Germinal center (tissue), 1 donor: ENCODE data around the gene CADPS.

Experiments
- DNase-seq: peaks from one replicate; pipeline ENCODE4 v3.0.0; 2012; ENCODE audit warnings: mixed read lengths, low spot score

Gene CADPS

DNA sequence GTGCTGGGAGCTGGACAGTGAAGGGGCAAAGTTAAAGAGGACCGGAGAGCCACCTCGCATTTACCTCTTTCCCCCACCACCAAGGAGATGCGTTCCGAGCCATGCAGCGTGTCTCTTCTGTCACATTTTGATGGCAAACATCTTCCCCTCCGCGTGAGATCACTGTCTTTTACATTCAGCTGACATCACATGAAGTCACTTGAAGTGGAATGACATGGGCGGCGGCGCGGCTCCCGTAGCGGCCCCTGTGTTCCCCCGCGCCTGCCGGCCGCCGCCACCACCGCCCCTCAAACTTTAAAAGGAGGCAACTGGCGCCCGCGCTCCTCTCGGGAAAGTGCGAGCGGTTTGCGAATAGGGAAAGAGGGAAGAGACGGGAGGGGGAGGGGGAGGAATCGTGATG lies 502.0 kb downstream of the CADPS start, which contains the start of gene FEZF2:
Gene FEZF2, minus strand, starts transcription at position 336 of the 400 bp plus-strand sequence. CDS start 682 bp downstream, outside the sequence.
- no peak for DNase-seq

DNA sequence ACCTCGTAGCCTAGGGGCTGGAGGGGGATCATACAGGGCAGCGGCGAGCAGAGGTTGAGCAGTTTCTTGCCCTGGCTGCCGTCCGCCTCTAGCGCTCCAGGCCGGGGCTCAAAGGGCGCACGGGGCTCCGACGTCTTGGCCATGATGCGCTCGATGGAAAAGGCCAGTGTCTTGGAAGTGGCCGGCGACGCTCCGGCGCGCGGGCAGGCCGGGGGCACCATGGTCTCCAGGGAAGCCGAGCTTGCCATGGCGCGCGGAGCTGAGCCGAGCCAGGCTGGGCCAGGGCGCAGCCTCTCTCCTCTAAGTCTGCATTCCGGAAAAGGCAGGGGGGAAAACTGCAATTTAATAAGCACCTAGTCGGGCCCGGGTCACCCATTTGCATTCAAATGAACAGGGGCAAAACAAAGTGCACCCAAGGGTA lies 502.6 kb downstream of the CADPS start:
- DNase-seq = no peak

DNA sequence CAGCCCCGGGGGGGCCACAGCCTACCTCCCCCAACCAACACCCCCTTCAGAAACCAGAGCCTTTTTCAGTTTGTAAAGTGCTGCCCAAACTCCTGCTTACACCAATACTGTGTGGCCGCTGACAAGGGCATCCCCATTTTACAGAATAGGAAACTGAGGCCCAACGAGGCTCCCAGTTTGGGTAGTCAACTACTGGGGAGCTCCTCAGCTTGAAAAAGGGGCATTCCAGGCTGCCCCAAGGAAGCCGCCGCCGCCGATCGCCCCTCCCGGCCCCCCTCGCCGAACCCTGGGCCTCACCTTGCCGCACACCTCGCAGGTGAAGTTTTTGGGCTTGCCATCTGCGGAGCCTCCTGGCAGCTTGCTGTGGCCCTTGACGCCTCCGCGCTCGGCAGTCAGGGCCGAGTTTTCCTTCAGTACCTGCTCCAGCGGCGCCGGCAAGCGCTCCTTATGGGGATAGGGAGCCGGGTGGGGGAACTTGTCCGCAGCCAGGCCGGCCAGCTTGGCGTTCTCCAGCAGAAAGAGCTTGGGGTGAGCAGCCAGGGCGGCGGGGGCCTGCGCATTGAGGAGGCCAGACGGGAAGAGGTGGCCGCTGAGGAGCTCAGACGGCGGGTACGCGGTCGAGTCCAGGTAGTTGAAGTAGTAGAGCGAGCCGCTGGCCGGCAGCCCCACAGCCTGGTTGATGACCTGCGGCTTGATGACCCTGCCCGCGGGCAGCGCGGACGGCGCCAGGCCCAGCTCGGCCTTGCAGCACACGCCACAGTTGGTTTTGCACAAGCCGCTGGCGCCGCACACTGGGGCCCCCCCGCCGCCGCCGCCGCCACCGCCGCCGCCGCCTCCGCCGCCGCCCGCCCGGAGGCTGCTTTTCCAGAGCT lies 503.3 kb downstream of the CADPS start:
- no peak for DNase-seq

DNA sequence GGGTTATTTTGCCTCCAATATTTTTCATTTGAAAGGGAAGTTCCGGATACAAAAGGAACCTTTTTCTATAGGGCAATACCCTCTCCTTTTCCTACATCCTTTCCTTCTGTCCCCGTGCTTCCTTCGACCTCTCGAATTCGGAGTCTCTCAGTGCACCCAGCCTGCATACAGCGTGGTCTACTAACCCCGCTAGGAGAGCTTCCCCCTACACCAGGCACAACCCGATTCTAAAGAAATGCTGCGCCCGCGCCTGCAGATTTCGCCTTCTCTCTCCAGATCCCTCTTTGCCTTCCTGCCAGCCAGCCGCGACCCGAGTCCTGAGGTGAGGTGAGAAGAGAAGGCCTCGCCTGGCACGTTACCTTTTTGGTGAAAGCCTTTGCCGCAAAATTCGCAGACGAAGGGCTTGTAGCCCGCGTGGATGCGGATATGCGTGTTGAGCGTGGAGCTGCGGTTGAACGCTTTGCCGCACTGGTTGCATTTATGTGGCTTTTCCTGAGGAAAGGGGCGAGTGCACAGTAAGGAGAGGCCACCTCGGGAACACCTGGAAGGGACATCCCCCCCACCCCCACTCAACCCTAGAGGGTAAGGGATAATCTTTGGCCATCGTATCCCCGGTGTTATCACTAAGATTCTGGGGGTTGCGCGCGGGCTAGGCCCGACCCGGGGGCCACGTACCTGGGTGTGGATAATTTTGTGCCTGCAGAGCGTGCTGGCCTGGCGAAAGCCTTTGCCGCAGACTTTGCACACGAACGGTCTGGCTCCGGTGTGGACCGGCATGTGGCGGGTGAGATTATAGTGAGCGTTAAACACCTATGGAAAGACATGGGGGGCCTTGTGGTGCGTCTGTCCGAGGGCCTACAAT lies 504.1 kb downstream of the CADPS start:
- DNase-seq = no peak

DNA sequence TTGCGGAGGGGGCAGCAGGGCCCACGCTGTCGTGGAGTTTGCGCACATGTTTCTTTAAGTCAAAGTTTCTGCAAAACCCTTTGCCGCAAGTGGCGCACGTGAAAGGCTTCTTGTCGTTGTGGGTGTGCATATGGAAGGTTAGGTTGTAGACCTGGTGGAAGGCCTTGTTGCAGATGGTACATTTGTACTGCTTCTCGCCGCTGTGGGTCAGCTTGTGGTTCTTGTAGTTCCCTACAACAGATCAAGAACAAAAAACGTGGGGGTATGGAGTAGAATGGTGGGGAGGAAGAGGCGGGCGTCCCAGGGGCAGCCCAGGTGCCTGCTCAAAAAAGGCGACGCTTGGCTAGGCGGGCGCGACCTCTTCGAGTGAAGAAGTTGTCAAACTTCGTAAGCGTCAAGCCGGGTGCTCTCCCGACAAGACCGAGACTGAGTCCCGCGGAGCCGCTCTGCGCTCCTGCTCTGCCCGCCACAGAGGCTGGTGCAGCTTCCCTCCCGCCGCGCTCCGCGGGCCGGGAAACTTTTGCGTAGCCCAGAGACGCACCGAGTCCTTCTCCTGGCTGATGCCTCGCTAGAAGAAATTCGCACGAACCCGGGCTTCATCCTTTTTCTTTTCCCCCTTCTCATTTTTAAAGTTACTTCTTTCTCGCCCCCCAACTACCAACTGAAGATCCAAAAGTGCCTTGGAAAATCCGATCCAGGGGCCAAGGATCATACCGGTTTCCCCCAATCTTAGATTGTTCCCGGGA lies 504.9 kb downstream of the CADPS start:
- no peak for DNase-seq

DNA sequence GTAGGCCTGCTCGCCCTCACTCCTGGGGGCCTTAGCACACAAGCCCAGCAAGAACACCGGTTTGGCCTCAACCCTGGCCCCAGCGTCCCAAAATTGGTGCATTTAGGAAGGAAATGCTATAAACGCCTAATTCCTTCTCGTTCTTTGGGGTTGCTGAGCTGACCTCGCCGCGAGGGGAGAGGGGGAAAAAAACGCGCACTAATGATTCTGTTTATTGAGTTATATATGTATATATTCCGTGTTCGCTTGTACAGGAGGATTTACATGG lies 505.8 kb downstream of the CADPS start:
- DNase-seq = no peak

DNA sequence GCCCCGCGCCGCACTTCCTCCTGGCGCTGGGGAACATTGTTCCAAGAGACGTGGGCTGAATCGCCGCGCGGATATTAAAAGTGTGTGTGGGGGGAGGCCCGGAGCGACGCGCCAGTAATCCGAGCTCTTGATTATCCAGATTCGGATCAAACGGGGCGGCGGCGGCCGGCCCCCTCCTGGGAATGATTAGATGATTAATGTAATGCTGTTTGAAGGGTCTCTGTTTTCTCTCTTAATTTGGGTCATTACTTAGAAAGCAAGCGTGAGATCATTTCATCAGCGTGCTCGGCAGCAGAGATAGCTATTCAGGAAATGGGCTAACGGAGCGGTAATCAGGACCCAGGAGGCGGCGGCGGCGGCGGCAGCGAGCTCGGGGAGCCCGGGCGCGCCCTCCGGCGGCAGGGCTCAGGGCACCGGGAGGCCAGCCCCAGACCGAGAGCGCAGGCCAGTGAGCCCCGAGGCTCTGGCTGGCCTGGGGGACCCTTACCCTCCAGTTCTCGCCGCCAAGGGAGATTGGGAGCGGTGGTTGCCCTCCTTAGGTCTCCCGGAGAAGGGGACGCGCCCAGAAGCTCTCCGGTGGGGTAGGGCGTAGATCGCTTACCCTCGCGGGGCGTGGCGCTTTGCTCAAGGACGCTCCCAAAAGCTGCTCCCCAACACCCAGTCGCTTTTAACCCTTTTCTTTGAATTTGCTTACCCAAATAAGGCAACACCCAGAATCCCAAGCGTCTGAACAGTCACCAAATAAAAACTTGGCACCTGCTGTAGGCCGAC lies 506.3 kb downstream of the CADPS start:
- DNase-seq = no peak

DNA sequence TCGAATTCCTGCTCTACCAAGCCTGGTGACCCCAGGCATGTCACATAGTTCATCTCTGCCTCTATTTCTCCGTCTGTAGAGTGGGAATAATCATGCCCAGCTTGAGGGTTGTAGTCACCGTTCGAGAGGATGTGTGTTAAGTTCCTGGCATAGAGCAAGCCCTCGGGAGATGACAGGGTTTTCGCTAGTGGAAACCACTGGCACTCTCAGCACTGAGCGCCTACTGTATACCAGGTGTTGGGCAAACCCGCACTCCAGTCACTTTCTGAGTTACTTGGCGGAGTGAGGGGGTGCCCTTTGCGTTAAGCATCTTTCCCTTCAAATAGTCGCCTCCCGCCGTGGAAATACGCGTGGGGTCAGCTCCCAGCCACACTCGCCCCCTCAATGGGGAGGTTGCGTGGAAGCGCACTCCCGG lies 506.9 kb downstream of the CADPS start:
- no peak for DNase-seq

DNA sequence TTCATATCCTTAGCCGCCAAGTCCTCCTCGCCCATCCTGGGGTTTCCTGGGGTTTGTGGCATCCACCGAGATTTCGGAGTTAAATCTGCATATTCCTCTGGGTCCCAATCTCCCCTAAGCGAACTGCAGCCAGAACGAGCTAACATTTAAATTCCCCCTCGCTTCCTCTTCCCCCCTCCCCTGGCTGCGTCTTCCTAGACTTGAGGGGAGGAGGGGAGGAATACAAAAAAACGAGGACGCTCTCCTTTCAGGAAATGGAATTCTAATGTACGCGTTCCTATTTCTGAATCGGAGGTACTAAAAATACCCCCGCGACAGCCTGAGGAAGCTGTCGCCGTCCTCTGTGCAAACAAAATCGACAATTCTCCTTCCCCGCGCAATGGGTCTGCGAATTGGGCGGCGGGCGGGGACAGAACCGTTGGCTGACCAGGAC lies 507.4 kb downstream of the CADPS start:
- no peak for DNase-seq

DNA sequence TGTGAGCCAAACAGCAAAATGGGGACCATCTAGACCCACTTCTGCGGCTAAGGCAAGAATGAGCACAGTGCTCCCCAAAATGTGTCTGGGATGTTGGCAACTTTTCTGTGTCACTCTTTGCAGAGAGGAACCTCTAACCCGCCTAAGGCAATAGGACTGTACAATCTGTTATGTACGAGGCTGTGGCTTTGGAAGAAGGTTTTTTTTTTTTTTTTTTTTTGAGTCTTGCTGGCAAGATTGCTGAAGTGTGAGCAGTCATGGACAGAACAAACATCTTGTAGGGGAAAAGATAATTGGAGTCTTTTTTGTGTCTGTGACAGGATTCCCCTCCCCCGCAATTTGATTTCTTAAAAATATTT lies 509.1 kb downstream of the CADPS start:
- DNase-seq = no peak

DNA sequence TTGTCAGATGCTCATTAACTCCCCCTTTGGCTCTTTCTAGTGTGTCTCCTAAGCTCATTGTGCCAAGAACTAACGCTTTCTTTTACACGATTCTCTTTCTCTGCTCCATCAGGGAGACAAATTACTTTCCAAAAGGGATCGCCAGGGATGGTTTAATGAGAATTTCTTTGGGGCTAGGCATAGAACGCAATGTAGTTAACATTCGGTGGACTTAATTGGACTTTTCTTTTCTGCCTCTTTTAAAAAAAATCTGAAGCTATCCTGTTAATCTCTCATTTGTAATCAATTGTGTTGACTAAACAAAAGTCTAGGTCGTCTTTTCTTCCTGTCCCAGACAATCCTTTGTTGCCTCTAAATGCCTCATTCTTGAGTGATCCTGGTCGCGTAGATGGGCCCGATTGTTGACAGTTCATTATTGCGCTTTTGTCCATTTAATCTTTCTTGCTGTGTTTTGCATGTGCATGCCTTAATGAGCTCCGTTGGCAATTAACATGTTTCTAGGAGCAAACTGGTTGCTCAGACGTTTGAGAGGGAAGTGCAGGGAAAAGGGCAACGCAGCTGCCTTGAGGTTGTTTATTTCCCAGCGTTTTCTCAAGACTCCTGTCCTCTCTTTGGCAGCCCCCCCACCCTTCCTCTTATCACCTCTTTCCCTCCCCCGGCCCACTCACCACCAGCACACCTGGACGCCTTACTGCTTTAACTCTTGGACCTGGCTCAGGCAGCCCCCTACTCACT lies 509.7 kb downstream of the CADPS start:
- no peak for DNase-seq

DNA sequence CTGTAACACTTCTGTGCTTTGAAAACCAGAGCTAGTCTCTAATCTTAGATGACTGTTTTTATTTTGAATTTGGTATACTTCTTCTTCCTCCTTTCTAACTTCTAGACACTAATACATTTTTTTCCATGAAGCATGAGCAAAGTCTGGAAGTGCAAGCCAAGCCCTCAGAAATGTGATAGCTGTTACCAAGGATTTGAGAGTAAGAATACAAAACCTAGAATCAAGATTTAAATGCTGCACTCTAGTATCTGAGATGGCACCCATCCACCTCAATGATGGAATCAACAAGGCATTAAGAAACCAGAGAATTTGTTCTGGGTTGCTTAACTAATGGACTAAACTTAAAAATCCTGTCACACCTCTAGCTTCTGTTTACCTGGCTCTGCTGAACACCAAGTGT lies 511.0 kb downstream of the CADPS start:
- DNase-seq = no peak

DNA sequence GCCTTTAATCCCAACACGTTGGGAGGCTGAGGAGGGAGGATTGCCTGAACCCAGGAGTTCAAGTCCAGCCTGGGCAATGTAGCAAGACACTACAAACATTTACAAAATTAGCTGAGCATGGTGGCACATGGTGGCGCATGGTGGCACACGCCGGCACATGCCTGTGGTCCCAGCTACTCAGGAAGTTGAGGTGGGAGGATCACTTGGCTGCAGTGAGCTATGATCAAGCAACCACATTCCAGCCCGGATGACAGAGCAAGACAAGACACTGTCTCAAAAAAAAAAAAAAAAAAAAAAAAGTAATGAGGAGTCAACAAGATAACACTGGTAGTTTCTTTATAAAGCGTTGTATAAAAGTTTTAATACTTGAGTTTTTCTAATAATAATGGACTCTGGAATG lies 511.9 kb downstream of the CADPS start:
- no peak for DNase-seq

DNA sequence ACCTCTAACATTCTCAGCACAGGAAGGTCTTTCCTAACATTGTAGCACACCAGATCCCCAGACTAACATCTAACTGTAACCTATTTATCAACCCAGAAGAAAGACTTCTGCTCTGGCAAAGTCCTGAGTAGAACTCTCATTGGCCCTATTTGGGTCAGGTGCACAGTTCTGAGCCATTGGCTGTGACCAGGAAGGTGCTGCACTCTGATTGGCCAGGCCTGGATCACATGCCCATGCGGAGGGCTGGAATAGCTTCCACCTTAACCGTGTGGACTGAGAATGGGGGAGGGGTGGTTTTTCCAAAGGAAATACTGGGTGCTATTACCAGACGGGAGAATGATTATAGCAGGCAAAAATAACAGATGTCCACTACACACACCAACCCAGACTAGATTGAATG lies 513.4 kb downstream of the CADPS start:
- no peak for DNase-seq

DNA sequence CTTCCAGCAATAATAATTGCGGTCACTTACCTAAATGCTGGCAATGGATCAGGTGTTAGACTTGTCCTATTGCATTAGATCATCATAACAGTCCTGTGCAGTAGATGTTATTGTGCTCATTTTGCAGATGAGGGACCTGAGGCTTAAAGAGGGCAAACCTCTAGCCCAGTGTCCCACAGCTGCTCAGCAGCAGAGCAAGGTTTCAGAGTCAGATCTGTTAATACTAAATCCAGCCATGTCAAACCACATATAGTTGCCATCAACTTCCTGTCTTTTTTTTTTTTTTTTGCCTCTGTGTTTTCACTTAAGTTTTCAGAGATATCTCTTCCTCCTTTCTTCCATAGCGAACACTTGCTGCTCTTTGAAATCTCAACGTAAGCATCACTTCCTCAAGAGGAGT lies 514.0 kb downstream of the CADPS start:
- DNase-seq = no peak

DNA sequence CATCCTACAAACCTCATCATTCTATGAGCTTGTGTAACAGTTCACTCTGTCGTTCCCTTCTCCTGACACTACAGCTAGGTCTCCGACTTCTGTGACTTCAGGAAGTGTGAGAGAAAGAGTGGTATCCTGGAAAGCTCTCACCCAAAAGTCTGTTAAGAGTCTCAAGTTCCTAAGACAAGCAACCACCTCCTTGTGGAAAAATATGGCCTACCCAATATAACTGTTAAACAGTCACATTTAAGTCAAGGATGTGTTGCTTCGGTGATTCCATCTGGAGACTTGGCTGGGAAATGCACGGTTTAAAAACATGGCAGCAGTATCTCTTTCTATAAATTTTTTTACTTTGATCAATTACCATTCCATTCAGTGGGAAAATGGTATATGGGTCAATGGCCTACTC lies 515.7 kb downstream of the CADPS start:
- DNase-seq = no peak

DNA sequence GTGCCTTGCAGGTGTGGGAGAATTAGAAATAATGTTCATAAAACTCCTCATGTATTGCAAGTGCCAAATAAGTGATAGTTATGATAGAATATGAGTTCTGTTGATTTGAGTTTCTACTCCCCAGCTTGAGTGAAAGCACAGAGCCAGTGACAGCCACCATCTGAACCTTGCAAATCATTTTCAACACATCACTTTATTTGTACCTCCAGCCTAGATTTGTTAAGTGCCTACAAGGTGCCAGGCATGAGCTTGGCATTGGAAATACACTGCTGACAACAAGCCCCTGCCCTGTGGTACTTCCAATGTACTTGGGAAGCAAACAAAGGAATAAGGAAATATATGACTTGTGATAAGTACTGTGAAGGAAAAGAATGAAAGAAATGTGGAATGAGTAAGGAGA lies 518.9 kb downstream of the CADPS start:
- DNase-seq = no peak

DNA sequence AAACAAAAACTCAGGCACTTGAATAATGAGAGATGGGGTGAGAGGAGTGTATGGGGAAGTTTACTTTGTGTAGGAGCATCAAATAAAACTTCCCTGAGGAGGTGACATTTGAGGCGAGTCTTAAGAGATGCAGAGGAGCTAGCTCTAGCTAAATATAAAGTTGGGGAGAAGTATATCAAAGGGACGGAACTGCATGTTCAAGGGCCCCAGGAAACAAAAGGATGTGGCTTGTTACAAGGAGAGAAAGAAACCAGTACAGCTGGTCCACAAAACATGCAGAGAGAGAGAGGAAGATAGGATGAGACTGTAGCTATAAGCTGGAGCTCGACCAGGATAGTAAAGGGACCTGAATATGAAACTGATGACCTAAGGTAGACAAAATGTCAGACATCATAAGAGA lies 519.5 kb downstream of the CADPS start:
- DNase-seq = no peak
